Measurements from ENCODE around the gene NKX2-3.

Gene NKX2-3

DNA sequence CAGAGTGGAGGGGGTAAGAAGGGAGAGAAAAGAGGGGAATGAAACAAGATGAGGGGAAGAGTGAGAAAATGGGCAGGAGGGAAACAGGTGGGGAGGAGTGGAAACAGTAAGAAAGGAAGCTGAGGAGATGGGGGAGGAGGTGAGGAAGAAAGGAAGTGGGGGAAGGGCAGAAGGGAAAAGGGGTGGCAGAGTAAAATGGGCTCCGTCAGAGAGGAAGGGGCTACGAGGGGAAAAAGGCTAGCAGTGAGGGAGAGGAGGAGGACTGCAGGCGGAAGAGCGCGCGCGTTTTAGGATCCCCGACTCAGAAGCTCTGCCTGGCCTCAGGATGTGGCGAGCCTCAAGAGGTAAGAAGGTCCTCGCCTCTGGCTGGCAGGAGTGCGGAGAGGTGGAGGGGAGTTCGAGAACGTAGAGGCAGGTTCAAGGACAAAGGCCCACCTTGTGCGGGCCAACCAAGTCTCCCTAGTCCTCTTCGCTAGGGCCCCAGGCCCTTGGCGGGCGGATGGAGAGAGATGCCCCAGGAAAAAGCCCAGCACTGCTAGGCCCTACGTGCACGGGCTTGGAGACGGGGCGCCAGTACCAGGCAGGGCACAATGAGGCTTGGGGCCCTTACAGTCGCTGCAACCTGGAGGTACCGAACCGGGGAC, 5.8 kb upstream of the NKX2-3 start:
- DNase-seq, result no peak

GRCh38 chr10:99527526-99528493, 4.9 kb upstream of the NKX2-3 start:
- no peak for DNase-seq

GRCh38 chr10:99528494-99529441, 4.0 kb upstream of the NKX2-3 start:
- DNase-seq, result no peak

- no peak for DNase-seq
Observed at GRCh38 chr10:99529591-99530107, 3.1 kb upstream of the NKX2-3 start.

DNA sequence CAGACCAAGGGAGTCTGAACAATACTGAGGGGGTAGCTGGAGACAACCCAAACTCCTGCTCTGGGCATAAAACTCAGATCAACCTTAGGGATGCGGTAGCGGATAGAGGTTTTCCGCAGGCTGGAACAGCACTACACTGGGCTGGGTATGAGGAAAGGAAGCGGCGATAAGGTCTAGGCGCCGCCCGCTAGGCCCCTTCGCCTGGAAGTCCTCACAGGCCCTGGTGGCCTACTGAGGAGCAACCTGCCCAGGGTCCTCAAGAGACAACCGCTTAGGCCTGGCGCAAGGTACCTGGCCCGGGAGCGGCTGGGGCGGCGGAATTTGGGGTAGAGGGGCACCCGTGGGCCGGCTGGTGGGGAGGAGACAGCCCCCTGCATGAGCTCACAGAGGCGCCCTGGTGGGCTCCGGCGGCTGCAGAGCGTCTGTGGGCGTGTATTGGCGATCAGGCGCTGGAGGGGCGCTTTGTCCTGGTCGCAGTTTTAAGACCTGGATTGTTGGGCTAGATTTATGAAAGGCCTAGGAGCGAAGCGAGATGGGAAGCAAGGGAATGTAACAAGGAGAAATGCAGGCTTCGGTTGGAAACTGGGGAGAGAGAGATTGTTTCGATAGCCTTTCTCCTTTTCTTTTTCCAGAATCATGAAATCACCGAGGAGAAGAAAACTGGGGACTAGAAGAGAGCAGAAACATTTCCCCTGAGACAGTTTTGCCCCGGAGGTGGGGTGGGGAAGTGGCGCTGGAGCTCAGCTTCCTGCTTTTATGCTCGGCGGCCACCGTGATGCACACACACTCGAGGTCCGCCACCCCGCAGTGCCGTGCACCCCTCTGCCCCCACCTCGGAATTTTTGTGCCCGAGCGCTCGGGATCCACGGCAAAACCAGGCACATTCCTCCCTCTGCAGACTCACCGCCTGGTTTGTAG, 2.4 kb upstream of the NKX2-3 start:
- DNase-seq, result no peak

GRCh38 chr10:99531026-99531695, 1.6 kb upstream of the NKX2-3 start:
- no peak for DNase-seq

DNA sequence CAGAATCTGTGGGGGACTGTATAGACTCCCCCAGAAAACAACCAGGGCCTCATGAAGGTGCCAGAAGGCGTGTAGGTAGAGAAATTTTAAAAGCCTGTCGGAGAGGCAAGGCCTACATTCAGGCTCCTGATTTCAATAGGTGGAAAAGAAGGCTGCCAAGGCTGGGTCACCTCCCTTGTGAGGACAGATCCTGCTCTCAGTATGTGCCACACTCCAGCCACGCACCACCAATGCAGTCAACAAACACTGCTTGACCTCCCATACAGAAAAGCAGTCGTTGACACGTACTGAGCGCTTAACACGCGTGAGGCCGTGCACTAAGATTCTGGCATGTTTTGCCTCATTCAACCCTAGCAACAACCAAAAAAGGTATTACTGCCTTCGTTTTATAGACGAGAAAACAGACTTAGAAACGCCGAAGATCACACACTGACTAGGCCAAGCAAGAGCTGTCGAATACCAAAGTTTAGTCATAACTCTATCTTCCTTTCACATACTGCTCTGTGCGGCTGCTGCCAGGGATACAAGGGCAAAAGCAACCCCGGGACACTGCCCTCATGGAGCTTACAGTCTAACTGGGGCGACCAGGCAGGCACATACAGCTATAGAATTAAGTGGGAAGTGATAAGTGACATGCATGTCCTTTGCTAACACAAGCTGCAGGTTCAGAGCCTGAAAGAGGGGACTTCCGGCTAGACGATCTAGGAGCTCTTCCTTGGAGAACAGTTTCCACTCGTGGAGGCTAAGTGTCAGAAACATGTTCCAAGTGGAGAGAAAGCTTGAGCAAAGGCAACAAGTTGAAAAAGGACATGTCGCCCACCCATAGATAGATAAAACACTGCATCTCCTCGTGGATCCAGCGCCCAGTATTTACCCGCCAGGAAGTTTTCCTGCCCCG, 797 bp upstream of the NKX2-3 start:
- no peak for DNase-seq

DNA sequence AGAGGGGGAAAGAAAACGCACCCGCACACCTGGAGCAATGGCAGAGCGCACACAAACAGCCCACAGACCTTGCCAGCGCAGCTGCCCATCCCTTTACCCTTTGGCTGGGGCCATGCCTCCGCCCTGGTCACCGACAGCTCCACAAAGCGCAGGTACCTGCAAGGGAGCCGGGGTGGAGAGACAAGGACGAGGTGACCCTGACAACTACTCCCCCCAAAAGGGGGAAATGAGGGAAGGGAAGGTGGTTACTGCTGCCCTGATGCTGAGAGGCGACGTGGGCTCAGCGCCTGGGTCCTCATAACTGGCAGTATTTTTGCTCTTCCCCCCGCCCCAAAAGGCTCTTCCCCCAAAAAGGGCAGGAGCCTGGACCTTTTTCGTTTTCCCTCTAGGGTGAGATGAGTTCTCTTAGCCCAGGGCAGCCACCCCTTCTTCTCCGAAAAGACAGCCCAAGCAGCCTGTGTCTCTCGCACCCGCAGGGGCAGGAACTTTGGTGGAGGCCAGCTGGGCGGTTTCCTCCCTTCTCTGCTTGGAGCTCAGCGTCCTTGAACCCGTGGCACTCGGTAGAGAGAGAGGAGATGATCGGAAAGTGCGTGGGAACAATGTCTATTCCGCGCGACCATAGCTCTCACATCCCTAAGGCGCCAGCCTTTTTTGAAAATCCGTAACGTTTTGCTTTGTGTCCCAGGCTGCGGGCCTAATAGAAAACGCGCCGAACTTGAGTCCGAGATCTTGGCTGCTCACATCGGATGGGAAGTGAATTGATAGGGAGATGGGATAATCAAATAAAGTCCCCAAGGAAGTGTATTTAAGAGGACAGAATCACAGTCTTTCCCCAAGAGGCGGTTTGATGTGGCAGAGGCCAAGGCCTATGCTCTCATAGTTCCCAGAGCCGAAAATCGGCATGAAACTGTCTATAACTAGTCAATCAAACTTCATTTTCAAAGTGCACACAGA, 1.0 kb downstream of the NKX2-3 start:
- no peak for DNase-seq

DNA sequence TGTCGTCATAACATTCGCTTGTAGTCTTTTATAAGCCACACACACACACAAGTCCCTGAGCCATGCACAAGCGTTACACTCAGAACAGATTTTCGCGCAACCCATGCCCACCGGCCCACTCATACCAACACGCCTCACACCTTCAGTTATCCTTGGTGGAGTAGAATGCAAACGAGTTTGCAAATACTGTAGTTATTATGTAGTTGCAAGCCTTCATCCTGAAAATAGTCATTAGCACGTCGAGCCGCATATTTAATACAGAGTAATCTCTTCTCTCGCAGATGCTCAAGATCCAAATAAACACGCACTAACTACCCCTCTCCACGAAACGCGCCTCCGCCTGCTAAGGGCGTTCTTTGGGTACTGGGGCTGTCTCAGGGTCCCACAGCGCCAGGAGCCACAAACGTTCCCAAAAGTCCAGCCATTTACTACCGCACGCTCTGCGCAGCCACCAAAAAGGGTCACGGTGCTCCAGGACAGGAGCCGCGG, 1.8 kb downstream of the NKX2-3 start:
- DNase-seq, result no peak

DNA sequence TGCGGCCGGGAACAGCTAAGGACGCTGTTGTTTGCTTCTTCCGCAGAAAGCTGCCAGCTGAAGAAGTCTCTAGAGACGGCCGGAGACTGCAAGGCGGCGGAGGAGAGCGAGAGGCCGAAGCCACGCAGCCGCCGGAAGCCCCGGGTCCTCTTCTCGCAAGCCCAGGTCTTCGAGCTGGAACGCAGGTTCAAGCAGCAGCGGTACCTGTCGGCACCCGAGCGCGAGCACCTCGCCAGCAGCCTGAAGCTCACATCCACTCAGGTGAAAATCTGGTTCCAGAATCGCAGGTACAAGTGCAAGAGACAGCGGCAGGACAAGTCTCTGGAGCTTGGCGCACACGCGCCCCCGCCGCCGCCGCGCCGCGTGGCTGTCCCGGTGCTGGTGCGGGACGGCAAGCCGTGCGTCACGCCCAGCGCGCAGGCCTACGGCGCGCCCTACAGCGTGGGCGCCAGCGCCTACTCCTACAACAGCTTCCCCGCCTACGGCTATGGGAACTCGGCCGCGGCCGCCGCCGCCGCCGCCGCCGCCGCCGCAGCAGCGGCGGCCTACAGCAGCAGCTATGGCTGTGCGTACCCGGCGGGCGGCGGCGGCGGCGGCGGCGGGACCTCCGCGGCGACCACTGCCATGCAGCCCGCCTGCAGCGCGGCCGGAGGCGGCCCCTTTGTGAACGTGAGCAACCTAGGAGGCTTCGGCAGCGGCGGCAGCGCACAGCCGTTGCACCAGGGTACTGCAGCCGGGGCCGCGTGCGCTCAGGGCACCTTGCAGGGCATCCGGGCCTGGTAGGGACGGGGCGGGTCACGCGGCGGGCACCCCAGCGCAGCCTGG, 2.4 kb downstream of the NKX2-3 start:
- peak in 1 of 2 experiments; percentile 6 for DNase-seq

DNA sequence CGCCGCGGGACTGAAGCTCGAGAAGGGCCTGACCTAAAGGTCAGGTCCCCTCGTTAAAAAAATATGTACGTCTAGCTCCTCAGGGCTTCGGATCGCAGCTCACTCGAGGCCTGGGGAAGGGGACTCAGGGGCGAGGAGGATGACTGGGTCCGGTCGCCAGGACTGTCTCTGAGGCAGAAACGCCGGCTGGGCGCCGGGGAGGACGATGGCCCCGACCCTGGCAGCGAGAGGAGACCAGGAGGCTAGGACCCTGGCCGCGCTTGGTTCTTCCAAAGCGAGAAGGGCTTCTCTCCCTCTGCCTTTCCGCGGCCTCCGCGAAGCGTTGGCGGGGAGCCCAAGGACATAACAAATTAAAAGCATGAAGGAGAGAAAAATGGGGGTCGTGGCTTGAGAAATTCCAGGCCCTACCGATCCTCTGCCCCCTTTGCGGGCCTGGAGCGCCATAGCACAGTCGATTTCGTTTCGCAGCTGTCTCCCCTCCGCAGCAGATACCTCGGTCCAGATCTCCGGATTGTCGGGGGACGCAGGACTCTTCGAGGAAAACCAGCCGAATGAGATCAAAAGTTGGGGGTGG, 3.1 kb downstream of the NKX2-3 start:
- DNase-seq, result no peak

- no peak for DNase-seq
Observed at GRCh38 chr10:99536338-99537085, 3.8 kb downstream of the NKX2-3 start.

- DNase-seq, result no peak
Observed at GRCh38 chr10:99537086-99537988, 4.6 kb downstream of the NKX2-3 start.

- no peak for DNase-seq
Observed at GRCh38 chr10:99537989-99538917, 5.5 kb downstream of the NKX2-3 start.
